OCI-LY7 (cell line): ENCODE results near the gene PRTN3. TPM values are rescaled to one million over a fixed set of nuclear protein-coding genes. Genes with fewer than 3 reads are reported as not detected.

Experiments used
- BruUV-seq: library from RNA; stranded (reverse); fragments of 400-500 nt; replicated peaks from 2 replicates; lab custom pipeline; 2021; lab: Mats Ljungman, UMichigan
- CTCF ChIA-PET: fragments of 300-600 bp; sonication (Branson Sonifier 250); formaldehyde crosslinking; loops from one replicate; lab custom pipeline; 2022; ENCODE audit warnings: antibody characterized with exemption; ENCODE audit not compliant: unreplicated experiment; lab: Charles Lee
- POLR2A ChIA-PET: fragments of 300-600 bp; sonication (Branson Sonifier 250); formaldehyde crosslinking; loops from one replicate; lab custom pipeline; 2022; ENCODE audit warnings: antibody characterized with exemption; lab: Charles Lee
- DNase-seq: peaks from one replicate; pipeline ENCODE4 v3.0.0-alpha.2; 2015; ENCODE audit warnings: low spot score
- H2AFZ ChIP-seq: fragments of 200-600 bp; sonication (generic), shearing (Covaris generic); 2 replicates; pipeline ENCODE4 v1.6.1; 2014; ENCODE audit warnings: mild to moderate bottlenecking, antibody characterized with exemption, low read length, moderate library complexity
- H3K27ac ChIP-seq: fragments of 200-600 bp; sonication (generic); 2 replicates; pipeline ENCODE4 v1.5.1; 2014; ENCODE audit warnings: mixed run types, low read depth, mild to moderate bottlenecking, moderate library complexity, low read length, inconsistent platforms; ENCODE audit not compliant: poor library complexity, severe bottlenecking
- H3K36me3 ChIP-seq: fragments of 200-600 bp; sonication (generic); 2 replicates; pipeline ENCODE4 v1.6.1; 2014; ENCODE audit warnings: mild to moderate bottlenecking, antibody characterized with exemption, low read length, moderate library complexity, mixed read lengths; ENCODE audit not compliant: insufficient read depth
- H3K4me1 ChIP-seq: fragments of 200-600 bp; sonication (generic); 2 replicates; pipeline ENCODE4 v1.5.1; 2014; ENCODE audit warnings: mild to moderate bottlenecking, low read length; ENCODE audit not compliant: insufficient read depth, poor library complexity, severe bottlenecking
- H3K4me2 ChIP-seq: fragments of 200-600 bp; sonication (generic); 2 replicates; pipeline ENCODE4 v1.6.1; 2014; ENCODE audit warnings: mild to moderate bottlenecking, low read length
- H3K4me3 ChIP-seq: fragments of 200-600 bp; sonication (generic); 2 replicates; pipeline ENCODE4 v1.5.1; 2014; ENCODE audit warnings: mild to moderate bottlenecking, low read depth, low read length; ENCODE audit not compliant: poor library complexity, severe bottlenecking
- H3K79me2 ChIP-seq: fragments of 200-600 bp; sonication (generic); 2 replicates; pipeline ENCODE4 v1.6.1; 2016; ENCODE audit warnings: low read depth, mild to moderate bottlenecking, low read length, moderate library complexity, mixed read lengths; ENCODE audit not compliant: insufficient read depth
- H3K9me2 ChIP-seq: fragments of 200-600 bp; sonication (generic); 2 replicates; pipeline ENCODE4 v1.6.1; 2016; ENCODE audit warnings: mild to moderate bottlenecking, low read length, mixed read lengths; ENCODE audit not compliant: insufficient read depth
- H3K9me3 ChIP-seq: fragments of 200-600 bp; sonication (generic); 2 replicates; pipeline ENCODE4 v1.6.1; 2014; ENCODE audit warnings: mild to moderate bottlenecking, mixed run types, low read length, mixed read lengths
- H4K20me1 ChIP-seq: fragments of 200-600 bp; sonication (generic); 2 replicates; pipeline ENCODE4 v1.6.1; 2014; ENCODE audit warnings: mild to moderate bottlenecking, antibody characterized with exemption, low read length, moderate library complexity, mixed read lengths; ENCODE audit not compliant: insufficient read depth
- EZH2phosphoT487 ChIP-seq: fragments of 200-600 bp; sonication (generic); IDR thresholded peaks from 2 replicates; pipeline ENCODE4 v1.6.1; 2018; ENCODE audit warnings: low read depth, borderline replicate concordance, mild to moderate bottlenecking, mixed run types, antibody characterized with exemption, low read length, moderate library complexity, mixed read lengths
- intact Hi-C: fragments of 100-400 bp; cut with micrococcal nuclease; formaldehyde crosslinking; loops from one replicate; pipeline ENCODE4 v1.10.0; 2022; ENCODE audit not compliant: unreplicated experiment
- total RNA-seq, 2 experiments: library from RNA; depleted of rRNA in 1 of 2; stranded (reverse); fragments of >200 nt in 1 of 2; shearing (Covaris generic) in 1 of 2; gene quantifications; 2 replicates each; pipeline ENCODE4 v1.2.3, GENCODE V29; 2014 to 2022
- TF ChIP-seq, protein P1 (sequence below): fragments of 200-600 bp; sonication (generic); conservative IDR thresholded peaks from 2 replicates; pipeline ENCODE4 v1.5.1; 2014; ENCODE audit warnings: mild to moderate bottlenecking, antibody characterized with exemption, low read length, moderate library complexity, mixed read lengths

The PRTN3 gene
- total RNA-seq, 2 experiments from 2014 or later, result not detected

DNA sequence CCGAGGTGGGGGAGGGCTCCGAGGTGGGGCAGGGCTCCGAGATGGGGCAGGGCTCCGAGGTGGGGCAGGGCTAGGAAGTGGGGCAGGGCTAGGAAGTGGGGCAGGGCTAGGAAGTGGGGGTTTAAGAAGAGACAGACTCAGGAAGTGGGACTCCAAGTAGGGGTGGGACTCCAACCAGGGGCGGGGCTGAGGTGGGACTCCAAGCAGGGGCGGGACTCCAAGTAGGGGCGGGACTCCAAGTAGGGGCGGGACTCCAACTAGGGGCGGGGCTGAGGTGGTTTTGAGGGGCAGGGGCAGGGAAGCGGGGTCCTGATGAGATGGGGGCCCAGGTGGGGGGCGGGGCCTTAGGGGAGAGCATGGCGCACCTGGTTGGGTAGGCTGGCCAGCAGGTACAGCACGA is 32.3 kb downstream of the PRTN3 start:
- Histone ChIP-seq H4K20me1 (no peaks in the 10 kb centered on the region), H2AFZ (no peak overlapping the region), H3K27ac (peak overlapping the region; percentile 63), H3K4me3 (peak overlapping the region; percentile 47), H3K36me3 (peaks cover 31% of the 10 kb centered on the region; the same call in 1 of the 2 replicates), H3K4me1 (peaks cover 9% of the 10 kb centered on the region), H3K4me2 (no peak overlapping the region), H3K9me3 (no peaks in the 10 kb centered on the region), H3K79me2 (no peaks in the 10 kb centered on the region), H3K9me2 (no peaks in the 10 kb centered on the region)
- intact Hi-C loops, result loop anchor here (2.0 kb wide), 1 partner anchor 20 kb away; the partner anchor contains the start of genes MED16 and RNU6-9
- CTCF ChIA-PET, result no interaction called here
- POLR2A ChIA-PET, result interaction anchor here (0.6 kb wide), 1 partner anchor 19 kb away, joined by 3 read pairs; no protein-coding TSS in a partner anchor
- DNase-seq, result peak; percentile 94
- BruUV-seq, result no TSS peak
- no peak for TF ChIP-seq EZH2phosphoT487
- TF ChIP-seq, protein P1, sequence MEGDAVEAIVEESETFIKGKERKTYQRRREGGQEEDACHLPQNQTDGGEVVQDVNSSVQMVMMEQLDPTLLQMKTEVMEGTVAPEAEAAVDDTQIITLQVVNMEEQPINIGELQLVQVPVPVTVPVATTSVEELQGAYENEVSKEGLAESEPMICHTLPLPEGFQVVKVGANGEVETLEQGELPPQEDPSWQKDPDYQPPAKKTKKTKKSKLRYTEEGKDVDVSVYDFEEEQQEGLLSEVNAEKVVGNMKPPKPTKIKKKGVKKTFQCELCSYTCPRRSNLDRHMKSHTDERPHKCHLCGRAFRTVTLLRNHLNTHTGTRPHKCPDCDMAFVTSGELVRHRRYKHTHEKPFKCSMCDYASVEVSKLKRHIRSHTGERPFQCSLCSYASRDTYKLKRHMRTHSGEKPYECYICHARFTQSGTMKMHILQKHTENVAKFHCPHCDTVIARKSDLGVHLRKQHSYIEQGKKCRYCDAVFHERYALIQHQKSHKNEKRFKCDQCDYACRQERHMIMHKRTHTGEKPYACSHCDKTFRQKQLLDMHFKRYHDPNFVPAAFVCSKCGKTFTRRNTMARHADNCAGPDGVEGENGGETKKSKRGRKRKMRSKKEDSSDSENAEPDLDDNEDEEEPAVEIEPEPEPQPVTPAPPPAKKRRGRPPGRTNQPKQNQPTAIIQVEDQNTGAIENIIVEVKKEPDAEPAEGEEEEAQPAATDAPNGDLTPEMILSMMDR, result no peak

- no peaks in the 10 kb centered on the region for H3K9me3 ChIP-seq
- peaks cover 9% of the 10 kb centered on the region for H3K4me1 ChIP-seq
- BruUV-seq, result no TSS peak
- H3K4me2 ChIP-seq, result no peak overlapping the region
- no peak for TF ChIP-seq EZH2phosphoT487
- TF ChIP-seq, protein P1, result no peak
- intact Hi-C loops, result loop anchor here (2.0 kb wide), 1 partner anchor 19 kb away; the partner anchor contains the start of genes MED16 and RNU6-9
- H3K9me2 ChIP-seq, result no peaks in the 10 kb centered on the region
- H3K36me3 ChIP-seq, result peaks cover 31% of the 10 kb centered on the region; the same call in 1 of the 2 replicates
- POLR2A ChIA-PET, result no interaction called here
- H3K79me2 ChIP-seq, result no peaks in the 10 kb centered on the region
- CTCF ChIA-PET, result no interaction called here
- H2AFZ ChIP-seq, result no peak overlapping the region
- no peaks in the 10 kb centered on the region for H4K20me1 ChIP-seq
- H3K27ac ChIP-seq, result no peak overlapping the region
- no peak overlapping the region for H3K4me3 ChIP-seq
- DNase-seq, result no peak
Observed at GRCh38 chr19:873561-874041, 32.8 kb downstream of the PRTN3 start.

- H4K20me1 ChIP-seq, result no peaks in the 10 kb centered on the region
- no peak for DNase-seq
- CTCF ChIA-PET, result no interaction called here
- no peak overlapping the region for H3K4me2 ChIP-seq
- TF ChIP-seq, protein P1, result no peak
- no peak for TF ChIP-seq EZH2phosphoT487
- peaks cover 9% of the 10 kb centered on the region for H3K4me1 ChIP-seq
- no peak overlapping the region for H3K4me3 ChIP-seq
- POLR2A ChIA-PET, result no interaction called here
- intact Hi-C loops, result no loop called here
- no peak overlapping the region for H3K27ac ChIP-seq
- peaks cover 21% of the 10 kb centered on the region; the same call in 1 of the 2 replicates for H3K36me3 ChIP-seq
- no peaks in the 10 kb centered on the region for H3K79me2 ChIP-seq
- H3K9me2 ChIP-seq, result no peaks in the 10 kb centered on the region
- BruUV-seq, result no TSS peak
- H3K9me3 ChIP-seq, result no peaks in the 10 kb centered on the region
- no peak overlapping the region for H2AFZ ChIP-seq
Observed at GRCh38 chr19:875265-875879, 34.6 kb downstream of the PRTN3 start.
